Measurements from ENCODE around the gene GMPPA.

Gene GMPPA

DNA sequence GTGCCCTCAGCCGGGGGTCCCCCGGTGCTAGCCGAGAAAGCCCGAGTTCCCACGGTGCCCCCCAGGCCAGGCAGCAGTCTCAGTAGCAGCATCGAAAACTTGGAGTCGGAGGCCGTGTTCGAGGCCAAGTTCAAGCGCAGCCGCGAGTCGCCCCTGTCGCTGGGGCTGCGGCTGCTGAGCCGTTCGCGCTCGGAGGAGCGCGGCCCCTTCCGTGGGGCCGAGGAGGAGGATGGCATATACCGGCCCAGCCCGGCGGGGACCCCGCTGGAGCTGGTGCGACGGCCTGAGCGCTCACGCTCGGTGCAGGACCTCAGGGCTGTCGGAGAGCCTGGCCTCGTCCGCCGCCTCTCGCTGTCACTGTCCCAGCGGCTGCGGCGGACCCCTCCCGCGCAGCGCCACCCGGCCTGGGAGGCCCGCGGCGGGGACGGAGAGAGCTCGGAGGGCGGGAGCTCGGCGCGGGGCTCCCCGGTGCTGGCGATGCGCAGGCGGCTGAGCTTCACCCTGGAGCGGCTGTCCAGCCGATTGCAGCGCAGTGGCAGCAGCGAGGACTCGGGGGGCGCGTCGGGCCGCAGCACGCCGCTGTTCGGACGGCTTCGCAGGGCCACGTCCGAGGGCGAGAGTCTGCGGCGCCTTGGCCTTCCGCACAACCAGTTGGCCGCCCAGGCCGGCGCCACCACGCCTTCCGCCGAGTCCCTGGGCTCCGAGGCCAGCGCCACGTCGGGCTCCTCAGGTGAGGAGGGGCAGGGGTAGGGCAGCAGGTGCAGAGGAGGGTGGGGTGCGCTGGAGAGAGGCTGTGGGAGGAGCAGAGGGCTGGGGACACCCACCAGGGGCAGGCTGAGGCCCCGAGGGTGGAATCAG lies 14.1 kb upstream of the GMPPA start:
- TF ChIP-seq, protein P1, sequence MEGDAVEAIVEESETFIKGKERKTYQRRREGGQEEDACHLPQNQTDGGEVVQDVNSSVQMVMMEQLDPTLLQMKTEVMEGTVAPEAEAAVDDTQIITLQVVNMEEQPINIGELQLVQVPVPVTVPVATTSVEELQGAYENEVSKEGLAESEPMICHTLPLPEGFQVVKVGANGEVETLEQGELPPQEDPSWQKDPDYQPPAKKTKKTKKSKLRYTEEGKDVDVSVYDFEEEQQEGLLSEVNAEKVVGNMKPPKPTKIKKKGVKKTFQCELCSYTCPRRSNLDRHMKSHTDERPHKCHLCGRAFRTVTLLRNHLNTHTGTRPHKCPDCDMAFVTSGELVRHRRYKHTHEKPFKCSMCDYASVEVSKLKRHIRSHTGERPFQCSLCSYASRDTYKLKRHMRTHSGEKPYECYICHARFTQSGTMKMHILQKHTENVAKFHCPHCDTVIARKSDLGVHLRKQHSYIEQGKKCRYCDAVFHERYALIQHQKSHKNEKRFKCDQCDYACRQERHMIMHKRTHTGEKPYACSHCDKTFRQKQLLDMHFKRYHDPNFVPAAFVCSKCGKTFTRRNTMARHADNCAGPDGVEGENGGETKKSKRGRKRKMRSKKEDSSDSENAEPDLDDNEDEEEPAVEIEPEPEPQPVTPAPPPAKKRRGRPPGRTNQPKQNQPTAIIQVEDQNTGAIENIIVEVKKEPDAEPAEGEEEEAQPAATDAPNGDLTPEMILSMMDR (IDR thresholded peaks at IDR 0.05; ENCODE audit: control extremely low read depth, extremely low read depth, low read depth, missing control alignments) = no peak
- no peak for DNase-seq (ENCODE audit: extremely low spot score)
- POLR2A ChIA-PET = no interaction called here
- CTCF ChIA-PET = interaction anchor here (3.3 to 18.5 kb wide), 2 partner anchors 11 to 43 kb away, joined by 23 to 325 read pairs; a partner anchor contains a TSS

DNA sequence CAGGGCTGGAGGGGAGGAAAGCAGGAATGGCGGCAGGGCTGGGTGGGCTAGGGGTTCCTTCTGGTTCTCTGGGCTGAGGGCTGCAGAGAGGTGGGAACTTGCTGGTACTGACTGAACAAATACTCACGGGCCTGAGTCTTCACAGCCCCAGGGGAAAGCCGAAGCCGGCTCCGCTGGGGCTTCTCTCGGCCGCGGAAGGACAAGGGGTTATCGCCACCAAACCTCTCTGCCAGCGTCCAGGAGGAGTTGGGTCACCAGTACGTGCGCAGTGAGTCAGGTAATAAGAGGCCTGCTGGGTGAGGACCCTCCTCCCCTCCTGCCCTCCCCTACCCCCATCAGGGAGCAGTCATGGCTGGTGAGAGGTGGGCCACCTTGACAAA lies 13.5 kb upstream of the GMPPA start:
- ChIA-PET POLR2A (no interaction called here), CTCF (interaction anchor here (1.3 to 18.5 kb wide), 5 partner anchors 9 to 45 kb away, joined by 3 to 325 read pairs (median 8); a partner anchor contains a TSS)
- TF ChIP-seq, protein P1 (IDR thresholded peaks at IDR 0.05; ENCODE audit: control extremely low read depth, extremely low read depth, low read depth, missing control alignments) = no peak
- DNase-seq (ENCODE audit: extremely low spot score) = no peak

DNA sequence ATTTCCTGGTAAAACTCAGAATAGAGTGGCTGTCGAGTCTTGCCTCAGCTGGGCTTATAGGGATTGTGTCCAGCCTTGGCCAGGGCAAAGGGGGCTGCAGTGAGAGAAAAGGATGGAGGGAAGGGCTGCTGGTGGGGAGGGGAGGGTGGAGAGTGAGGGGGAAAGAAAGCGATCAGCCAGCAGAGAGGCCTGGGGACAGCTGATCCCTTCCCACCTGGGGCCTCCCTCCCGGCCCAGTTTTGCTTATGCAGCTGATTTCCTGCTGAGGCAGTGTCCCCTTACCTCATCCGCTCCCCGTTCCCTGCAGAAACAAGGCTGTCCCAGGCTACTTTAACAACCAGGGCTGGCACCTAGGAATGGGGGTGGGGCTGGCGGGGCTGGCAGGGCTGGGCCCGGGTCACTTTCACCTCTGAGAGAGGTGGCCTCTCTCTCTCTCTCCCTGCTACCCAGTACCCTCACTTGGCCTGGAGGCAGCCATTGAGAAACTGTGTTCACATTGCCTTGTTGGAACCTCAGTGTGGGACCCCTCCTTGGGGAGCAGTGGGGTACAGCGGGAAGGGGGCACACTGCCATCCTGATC lies 12.2 kb upstream of the GMPPA start:
- no peak for DNase-seq (ENCODE audit: extremely low spot score)
- TF ChIP-seq, protein P1 (IDR thresholded peaks at IDR 0.05; ENCODE audit: control extremely low read depth, extremely low read depth, low read depth, missing control alignments) = no peak
- CTCF ChIA-PET = interaction anchor here (1.2 to 18.5 kb wide), 9 partner anchors 9 to 57 kb away, joined by 3 to 325 read pairs (median 4); partner anchors contain the start of gene CHPF
- POLR2A ChIA-PET = no interaction called here

DNA sequence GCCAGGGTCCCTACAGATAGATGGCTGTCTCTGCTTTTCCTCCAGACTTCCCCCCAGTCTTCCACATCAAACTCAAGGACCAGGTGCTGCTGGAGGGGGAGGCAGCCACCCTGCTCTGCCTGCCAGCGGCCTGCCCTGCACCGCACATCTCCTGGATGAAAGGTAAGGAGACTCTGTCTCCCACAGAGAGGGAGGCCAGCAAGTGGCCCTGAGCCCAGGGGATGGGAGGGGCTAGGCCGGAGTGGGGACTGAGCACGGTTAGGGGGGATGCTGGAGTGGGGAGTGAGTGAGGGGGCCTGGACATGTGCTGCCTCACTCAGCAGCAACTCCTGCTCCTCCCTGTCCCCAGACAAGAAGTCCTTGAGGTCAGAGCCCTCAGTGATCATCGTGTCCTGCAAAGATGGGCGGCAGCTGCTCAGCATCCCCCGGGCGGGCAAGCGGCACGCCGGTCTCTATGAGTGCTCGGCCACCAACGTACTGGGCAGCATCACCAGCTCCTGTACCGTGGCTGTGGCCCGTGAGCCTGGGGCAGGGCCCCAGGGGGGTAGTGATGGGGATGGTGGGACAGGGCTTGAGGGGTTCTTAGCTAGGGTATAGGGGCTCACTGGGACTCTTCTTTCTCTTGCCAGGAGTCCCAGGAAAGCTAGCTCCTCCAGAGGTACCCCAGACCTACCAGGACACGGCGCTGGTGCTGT lies 10.4 kb upstream of the GMPPA start:
- TF ChIP-seq, protein P1 (IDR thresholded peaks at IDR 0.05; ENCODE audit: control extremely low read depth, extremely low read depth, low read depth, missing control alignments) = no peak
- CTCF ChIA-PET = interaction anchor here (0.9 to 18.5 kb wide), 3 partner anchors 12 to 39 kb away, joined by 3 to 325 read pairs (median 4); no protein-coding TSS in a partner anchor
- POLR2A ChIA-PET = no interaction called here

DNA sequence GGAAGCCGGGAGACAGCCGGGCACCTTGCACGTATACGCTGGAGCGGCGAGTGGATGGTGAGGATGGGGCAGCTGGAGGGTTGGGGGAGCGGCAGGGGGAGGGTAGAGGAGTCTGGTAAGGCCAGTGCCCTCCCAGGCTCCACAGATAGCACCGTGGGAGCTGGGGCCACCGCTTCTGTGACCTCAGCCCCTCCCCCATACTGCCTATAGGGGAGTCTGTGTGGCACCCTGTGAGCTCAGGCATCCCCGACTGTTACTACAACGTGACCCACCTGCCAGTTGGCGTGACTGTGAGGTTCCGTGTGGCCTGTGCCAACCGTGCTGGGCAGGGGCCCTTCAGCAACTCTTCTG lies 9.9 kb upstream of the GMPPA start:
- TF ChIP-seq, protein P1 (IDR thresholded peaks at IDR 0.05; ENCODE audit: control extremely low read depth, extremely low read depth, low read depth, missing control alignments) = no peak
- POLR2A ChIA-PET = no interaction called here
- DNase-seq (ENCODE audit: extremely low spot score) = no peak
- CTCF ChIA-PET = interaction anchor here (1.2 to 18.5 kb wide), 2 partner anchors 28 to 39 kb away, joined by 3 to 325 read pairs; no protein-coding TSS in a partner anchor

More for the DNA sequence above, 10.4 kb upstream of the GMPPA start:
- no peak for DNase-seq (ENCODE audit: extremely low spot score)

DNA sequence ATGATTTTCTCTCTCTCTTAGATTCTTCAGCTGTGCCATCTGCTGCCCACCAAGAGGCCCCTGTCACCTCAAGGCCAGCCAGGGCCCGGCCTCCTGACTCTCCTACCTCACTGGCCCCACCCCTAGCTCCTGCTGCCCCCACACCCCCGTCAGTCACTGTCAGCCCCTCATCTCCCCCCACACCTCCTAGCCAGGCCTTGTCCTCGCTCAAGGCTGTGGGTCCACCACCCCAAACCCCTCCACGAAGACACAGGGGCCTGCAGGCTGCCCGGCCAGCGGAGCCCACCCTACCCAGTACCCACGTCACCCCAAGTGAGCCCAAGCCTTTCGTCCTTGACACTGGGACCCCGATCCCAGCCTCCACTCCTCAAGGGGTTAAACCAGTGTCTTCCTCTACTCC lies 9.4 kb upstream of the GMPPA start:
- no peak for DNase-seq (ENCODE audit: extremely low spot score)
- TF ChIP-seq, protein P1 (IDR thresholded peaks at IDR 0.05; ENCODE audit: control extremely low read depth, extremely low read depth, low read depth, missing control alignments) = no peak
- ChIA-PET POLR2A (no interaction called here), CTCF (interaction anchor here (1.5 to 18.5 kb wide), 2 partner anchors 10 to 38 kb away, joined by 3 to 325 read pairs; no protein-coding TSS in a partner anchor)

Data from GM10248 (cell line).